ENCODE results near the gene METRN.

GRCh38 chr16:667113-667779 lies 47.7 kb upstream of the METRN start:
- TF ChIP-seq EZH2 (IDR thresholded peaks at IDR 0.05; ENCODE audit: insufficient read depth, poor library complexity, severe bottlenecking): no peak
- TF ChIP-seq EZH2phosphoT487 (IDR thresholded peaks at IDR 0.05; ENCODE audit: insufficient read depth, low read depth): no peak
